HL-60/S4 treated with retinoic acid at 250 ng/mL for 4 days and 3 days (cell line): ENCODE data around the gene GABPB1.

ENCODE experiments used
- in situ Hi-C: fragments of 300-500 bp; cut with MboI; formaldehyde crosslinking; loops from 2 replicates; pipeline ENCODE4 v1.7.0; 2022; ENCODE audit warnings: low sequenced_read_pairs

The GABPB1 gene

DNA sequence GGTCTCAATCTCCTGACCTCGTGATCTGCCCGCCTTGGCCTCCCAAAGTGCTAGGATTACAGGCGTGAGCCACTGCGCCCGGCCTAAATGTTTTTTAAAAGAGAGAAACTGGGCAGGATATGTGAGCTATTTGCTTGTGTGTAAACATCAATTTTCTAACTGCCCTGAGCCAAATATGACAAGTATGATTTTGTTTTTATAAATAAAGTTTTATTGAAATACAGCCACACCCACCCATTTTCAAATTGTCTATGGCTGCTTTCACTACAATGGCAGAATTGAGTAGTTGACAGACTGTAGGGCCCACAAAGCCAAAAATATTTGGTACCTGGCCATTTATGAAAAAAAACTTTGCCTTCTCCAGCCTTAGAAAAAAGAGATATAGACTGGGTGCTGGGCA is 73.6 kb downstream of the GABPB1 start:
- in situ Hi-C loops, result no loop called here

DNA sequence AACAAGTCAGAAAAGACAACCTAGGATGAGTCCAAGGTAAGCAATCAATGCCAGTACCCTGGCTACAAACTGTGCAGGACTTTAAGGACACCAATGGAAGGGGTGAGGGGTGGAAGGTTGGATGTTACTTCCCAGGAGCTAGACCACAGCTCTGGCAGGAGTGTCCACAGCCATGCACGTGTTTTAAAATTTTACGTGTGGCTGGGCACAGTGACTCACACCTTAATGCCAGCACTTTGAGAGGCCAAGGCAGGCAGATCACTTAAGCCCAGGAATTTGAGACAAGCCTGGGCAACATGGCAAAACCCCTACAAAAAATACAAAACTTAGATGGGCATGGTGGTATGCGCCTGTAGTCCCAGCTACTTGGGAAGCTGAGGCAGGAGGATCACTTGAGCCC is 74.7 kb downstream of the GABPB1 start:
- in situ Hi-C loops, result no loop called here

DNA sequence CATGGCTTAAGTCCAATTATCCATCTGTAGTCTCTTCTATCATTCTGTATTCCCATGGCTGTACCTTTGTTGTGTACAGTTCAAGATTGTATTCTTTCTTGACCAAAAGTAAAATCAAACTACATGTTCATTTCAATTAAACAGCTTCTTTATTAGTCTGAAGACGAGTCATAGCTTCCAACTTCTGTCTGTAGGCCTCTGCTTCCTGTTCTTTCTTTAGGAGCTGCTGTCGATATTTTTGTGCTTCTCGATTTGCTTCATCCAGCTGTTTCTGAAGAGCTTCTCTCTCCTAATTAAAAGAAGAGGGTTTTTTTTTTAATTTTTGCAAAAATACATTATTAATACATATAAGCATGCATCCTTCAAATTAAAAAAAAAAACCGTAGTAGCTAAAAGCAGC is 76.5 kb downstream of the GABPB1 start:
- in situ Hi-C loops, result no loop called here

DNA sequence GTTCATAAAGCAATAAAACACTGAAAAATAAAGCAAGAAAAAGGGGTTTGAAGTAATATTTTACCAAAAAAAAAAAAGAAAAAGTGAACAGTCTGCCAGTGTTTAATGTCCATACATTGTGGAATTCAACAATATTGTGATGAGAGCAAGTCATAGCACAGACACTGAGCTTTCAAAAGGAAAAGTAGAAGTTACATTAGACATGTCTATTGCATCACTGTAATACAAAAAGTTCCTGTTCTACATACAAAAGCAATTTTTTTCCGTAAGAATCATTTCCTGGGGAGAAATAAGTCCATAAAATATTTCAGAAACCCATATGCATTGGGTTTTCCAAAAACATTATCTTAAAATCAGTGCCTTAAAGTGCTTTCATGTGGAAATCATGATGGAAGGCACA is 77.6 kb downstream of the GABPB1 start:
- in situ Hi-C loops, result no loop called here

DNA sequence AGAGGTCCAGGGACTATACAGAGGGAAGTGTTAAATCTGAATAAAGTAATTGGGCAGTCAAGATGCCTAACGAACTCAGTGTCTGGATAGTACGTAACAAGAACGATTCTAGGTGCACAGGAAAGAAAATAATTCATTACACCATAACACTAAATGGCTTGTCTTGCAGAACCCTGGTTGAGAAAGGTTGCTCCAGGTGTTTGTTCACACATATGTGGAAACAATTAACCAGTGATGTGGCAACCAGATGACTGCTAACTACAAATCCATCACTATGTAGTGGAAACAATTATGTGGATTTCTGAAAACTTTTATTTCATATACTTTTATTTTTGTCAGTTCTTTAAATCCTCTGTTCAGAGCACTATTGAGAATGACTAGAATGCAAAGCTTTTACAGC is 79.1 kb downstream of the GABPB1 start:
- in situ Hi-C loops, result no loop called here

DNA sequence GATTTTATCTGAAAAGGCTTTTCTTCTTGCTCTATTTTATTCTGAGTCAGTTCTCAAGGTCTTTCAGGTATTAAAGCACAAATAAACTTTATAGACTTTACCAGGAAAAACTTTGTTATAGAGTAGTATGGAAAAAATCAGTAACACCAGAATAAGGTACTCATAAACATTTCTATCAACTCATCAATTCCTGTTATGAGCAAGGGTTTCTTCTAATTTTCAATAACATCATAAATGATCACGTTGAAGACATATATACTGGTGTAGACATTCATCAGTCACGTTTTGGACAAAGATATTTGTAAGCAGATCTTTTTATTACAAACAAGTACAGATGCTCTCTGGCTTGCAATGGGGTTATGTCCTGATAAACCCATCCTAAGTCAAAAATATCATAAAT is 79.9 kb downstream of the GABPB1 start:
- in situ Hi-C loops, result no loop called here

DNA sequence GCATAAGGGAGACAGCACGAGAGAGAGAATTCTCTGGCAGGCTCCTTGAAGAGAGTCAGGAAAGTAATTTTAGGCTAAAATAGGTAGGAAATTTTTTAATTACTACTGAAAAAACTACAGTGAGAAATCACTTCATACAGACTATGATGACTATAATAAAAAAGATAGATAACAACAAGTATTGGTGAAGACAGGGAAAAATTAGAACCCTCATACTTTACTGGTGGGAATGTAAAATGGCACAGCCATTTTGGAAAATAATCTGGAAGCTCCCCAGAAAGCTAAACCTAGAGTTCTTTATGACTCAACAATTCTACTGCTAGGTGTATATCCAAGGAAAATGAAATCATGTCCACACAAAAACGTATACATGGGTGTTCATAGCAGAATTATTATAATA is 87.4 kb downstream of the GABPB1 start:
- in situ Hi-C loops, result no loop called here

DNA sequence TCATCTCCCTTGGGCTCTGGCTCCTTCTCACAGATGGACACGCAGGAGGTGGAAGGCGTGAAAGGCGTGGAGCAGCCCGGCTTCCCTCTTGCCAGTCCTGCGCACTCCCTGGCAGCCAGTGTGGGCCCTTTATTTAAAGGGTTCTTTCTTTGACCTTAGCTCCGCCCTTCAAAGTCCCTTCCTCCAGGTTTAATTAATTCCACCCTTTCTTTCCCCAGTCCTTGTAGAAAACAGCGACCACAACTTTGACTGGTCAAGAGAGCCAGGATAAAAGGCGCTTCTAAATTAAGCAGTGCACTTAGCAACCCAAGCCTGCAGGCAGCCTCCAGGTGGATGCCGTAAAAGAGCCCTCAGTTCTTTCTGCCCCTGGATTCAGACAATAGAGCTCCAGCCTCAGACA is 89.4 kb downstream of the GABPB1 start, which contains the start of gene HDC:
Gene HDC (minus strand): TSS at position 107 of the 400 bp plus-strand sequence. CDS start 103 bp downstream, at position 4.
- in situ Hi-C loops, result no loop called here

DNA sequence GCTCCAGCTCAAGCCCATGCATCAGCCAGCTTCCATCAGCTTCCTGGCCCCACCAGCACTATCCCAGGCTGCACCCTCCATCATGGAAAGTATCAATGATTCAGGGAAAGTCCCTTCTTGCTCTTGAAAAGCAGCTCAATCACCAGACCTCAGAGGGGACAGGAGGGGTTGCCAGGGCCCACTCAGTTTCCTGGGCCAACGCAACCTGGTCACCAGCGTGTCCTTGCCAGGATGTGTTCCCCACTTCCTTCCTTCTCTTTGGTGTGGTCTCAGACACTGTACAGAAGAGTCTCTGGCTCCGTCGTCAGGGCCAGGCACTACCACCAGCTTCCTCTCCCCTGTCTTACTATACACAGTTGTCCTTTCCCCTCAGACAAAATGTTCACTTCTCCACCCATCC is 92.5 kb downstream of the GABPB1 start:
- in situ Hi-C loops, result no loop called here

DNA sequence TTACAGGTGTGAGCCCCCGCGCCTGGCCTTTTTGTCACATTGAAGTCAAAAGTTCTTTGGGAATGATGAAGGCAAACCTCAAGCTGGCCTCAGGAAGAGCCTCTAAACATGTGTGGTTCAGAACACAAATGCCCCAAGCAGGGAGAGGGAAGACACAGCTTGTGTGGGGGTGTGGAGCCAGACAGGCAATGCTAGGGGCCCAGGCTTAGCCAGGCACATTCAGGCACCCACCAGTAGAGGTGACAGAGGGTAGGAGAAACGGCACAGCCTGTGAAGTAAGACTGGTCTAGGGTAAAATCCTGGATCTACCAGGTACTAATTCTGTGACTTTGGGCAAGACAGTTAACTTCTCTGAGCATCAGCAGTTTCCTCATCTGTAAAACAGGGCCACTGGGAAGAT is 93.0 kb downstream of the GABPB1 start:
- in situ Hi-C loops, result no loop called here

DNA sequence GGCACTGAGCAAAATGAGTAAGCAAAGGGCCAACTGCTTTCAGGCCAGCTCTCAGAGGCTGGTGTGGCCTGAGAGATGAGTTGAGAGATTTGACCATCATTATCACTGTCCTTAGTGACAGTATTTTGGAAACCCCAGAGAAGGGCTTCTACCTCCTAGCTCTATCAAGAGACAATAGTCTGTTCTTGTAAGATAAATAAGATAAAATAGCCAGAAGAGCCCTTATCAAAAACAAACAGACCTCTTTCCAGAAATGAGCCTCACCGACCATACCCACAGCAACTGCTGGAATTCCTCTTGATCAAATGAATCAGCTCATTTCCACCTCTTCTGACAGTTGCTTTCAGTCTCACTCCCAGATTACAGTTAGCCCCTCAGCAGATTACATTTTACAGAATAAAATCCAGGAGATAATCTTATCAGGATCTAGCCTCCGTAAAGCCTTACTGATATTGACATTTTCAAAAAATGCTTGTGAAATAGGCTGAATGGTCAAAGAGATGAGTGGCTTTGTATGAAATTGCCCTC is 94.0 kb downstream of the GABPB1 start:
- in situ Hi-C loops, result no loop called here

DNA sequence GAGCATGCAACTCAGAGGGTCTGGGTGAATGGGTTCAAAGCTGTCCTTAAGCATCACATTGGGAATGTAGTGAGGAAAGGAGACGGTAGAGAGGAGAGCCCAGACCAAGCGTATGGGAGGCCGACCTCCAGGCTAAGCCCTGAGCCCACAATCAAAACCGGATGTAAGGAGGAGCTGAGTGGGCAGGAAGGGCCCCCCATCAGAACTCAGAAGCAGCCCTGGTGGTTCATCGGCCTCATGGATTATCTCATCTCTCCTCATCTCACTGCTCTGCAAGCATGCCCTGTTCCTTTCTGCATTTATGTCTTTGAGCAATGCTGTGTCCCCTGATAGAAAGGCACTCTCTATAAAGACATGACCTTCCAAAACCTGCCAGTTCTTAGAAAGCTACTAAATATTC is 95.7 kb downstream of the GABPB1 start:
- in situ Hi-C loops, result no loop called here

DNA sequence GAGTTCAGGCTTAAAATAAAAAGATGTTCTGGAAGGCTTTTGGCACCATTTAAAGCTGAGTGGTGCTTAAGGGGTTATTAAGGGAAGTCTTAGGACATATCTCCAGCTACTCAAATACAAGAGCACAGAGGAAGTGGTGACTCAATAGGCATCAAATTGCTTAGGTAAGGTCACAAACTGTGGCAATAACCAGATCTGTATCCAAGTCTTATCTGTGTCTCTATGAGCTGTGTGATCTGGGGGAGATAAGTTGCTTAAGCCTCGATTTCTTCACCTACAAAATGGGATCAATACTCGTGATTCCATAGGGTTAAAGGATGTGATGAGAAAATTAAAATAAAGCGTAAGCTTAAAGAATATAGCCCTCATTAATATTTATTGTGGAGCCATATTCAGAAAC is 97.1 kb downstream of the GABPB1 start:
- in situ Hi-C loops, result no loop called here

DNA sequence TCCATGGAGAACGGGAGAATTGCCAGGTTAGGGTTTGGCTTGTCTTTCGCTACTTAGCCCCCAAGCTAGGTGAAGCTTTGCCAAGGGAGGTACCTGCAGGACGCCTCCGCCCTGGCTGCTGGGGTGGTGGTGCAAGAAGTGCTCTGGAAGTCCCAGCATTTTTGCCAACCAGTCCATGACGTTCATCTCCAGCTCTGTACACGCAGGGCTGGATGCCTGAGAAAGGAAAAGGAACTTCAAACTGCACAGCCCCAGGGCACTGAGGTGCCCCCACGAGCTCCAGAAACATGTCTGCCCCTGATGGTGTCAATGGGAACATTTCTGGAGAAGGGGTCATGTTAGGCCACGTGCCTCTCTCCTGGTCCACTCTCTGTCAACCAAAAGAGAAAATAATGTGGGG is 97.7 kb downstream of the GABPB1 start:
- in situ Hi-C loops, result no loop called here

DNA sequence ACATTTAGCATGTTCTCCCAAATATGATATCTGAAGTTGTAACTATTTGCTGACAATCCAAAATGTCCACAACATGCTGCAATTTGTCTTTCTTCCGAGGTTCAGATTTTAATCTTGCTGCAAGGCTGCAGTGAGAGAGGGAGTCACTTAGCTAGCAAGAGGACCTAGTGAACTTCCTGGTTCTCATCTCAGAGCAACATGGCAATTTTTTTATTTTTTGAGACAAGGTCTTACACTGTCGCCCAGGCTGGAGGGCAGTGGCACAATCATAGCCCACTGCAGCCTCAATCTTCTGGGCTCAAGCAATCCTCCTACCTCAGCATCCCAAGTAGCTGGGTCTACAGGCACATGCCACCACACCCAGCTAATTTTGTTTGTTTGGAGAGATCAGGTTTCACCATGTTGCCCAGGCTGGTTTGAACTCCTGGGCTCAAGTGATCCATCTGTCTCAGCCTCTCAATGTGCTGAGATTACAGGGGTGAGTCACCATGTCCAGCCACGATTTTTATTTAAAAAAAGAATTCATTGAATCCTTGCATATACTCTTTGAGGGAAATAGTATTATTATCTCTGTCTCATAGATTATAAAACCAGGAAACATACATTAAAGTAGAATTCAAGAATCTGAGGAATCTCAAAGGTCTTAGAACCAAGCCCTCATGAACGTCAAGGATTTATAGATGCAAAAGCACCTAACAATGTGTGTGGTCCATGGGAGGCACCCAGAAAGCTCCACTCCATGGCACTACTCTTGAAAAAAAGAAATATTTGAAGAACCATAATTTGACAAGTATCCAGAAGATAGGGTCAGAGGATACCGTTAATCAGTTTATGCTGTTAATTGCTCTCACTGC is 98.6 kb downstream of the GABPB1 start:
- in situ Hi-C loops, result no loop called here

DNA sequence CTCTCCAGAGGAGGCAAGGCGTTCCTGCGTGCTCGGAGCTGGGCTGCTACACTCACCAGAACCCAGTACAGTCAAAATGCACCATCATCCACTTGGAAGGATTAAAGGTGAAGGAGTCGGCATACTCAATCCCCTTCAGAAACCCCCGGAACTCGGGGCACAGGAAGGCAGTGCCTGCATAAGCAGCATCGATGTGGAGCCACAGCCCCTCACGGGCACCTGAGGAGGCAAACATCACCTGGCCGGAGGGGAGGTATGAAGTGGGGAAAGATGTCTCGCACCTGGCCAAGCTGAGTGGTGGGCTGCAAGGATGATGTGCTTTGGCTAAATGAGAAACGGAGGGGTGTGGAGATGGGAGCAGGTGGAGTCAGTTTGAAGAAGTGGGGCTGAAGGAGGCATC is 102.4 kb downstream of the GABPB1 start:
- in situ Hi-C loops, result no loop called here

DNA sequence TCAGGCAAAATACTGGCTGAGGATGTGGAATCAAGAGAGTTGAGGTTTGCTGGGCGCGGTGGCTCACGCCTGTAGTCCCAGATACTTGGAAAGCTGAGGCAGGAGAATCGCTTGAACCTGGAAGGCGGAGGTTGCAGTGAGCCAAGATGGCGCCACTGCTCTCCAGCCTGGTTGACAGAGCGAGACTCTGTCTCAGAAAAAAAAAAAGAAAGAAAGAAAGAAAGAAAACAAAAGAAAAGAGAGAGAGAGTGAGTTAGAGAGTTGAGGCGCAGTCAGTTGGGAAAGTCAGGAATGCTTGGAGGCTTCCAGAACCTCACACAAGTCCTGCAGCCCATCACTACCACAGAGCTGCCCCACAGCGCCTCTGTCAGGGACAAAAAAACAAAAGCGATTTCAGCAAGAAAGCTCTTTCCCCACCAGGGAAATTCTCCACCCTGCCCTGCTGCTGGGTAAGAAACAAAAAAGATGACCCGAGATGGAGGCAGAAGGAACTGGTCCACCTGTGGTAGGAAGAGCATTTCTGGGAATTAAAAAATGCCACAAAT is 103.3 kb downstream of the GABPB1 start:
- in situ Hi-C loops, result no loop called here

DNA sequence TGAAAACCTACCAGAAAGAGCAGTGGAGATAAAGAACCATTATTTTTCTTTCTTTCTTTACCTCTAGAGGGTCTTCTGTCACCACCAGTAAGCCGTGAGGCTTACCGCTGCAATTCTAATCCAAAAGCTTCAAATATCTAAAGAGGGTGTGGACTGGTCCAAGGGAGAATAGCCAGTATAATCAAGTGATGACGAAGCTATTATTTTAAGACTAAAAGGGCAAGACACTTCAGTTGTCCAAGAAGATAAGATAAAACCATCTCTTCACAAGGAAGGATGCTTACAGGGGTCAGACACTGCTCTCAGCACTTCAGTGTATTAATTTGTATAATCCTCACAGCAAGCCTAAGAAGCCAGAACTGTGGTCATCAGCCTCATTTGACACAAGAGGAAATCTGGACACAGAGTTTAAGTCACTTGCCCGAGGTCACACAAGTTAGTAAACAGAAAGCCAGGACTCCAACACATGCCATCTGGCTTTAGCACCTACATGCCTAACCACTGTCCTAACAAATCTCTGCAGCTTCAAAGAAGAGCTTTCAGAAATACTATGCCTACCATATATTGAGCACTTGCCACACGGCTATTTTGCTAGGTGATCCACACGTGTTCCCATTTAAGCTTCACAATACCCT is 104.1 kb downstream of the GABPB1 start:
- in situ Hi-C loops, result no loop called here

DNA sequence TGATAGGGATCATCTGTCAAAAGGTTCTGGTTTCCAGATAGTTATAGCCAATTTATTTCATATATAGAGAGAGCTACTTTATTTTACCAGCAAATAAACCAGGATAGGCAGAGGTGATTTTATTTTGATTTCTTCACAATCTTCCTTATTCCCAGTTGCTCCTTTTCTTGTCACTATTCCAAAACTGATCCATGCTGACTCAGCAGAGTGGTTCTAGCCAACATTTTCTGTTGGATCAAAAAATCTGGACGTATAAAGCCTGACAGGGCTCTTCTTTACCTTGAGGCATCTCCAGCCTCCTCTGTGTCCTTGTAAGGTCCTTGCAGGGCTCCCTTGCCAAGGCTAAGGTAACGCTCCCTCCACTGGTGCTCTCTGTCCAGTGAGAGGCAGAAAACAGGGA is 105.3 kb downstream of the GABPB1 start:
- in situ Hi-C loops, result no loop called here

DNA sequence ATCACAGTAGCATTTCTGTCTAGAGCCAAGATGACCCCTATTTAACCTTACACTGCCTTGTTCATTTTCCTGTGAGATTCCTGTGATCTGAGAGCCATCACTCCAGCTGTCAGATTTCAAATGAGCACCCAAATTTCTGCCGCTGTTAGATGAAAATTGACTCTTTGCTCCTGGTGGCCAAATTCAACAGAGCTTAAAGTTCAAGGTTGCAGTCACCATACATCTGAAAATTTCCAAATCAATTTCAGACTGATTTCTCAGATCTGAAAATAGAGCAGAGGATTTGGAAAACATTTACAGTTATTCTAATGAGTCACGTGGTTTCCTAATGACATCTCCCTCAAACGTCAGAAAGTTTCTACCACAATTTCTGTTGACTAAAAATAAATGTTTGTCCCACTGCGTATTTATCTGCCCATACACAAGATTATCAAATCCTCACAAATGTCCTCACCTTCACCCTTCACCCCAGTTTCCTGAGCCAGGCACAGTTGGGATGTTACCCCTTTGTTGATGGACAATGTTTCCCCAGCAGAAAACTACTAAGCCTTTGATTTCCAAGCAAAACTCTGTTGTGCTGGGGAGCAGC is 105.9 kb downstream of the GABPB1 start:
- in situ Hi-C loops, result no loop called here

DNA sequence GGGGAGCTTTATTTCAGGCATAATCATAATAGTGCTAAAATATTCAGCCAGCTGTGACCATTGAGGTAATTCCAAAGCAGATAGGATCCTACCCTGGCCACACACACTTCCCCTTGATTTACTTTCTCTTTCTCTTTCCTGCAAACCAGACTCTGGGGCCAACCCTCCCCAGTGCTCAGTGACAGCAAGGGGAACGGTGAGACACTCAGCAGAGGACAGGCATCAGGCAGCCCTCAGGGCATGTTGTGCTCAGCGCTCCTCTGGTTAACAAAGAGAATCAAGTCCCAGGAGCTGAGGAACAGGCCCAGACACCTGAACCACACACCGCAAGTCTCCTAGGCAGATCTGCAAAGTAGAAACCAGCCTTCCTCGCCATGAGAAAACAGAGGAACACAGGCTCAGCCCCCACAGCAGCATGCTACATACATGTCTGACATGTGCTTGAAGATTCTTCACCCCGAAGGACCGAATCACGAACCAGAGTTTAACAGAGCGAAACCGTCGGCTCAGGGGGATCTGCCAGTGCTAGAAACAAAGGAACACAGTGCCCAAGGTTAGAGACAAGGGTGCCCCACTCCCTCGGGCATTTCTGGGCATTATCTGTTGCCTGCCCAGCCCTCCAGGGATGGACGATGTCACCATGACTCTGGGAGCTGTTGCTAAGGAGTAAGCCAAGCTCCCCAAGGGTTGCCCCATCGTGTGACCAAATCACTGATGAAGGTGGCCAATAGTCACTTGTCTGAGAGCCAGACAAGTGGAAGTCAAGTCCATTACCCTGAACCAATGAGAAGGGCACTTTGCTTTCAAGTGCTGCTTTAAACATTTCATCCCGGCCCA is 107.0 kb downstream of the GABPB1 start:
- in situ Hi-C loops, result no loop called here
